Ectodermal cell (in vitro differentiated cells): ENCODE measurements around the gene TSPO.

Source experiments
- H3K27ac ChIP-seq: 2 replicates; pipeline ENCODE4 v1.7.0; 2013; ENCODE audit warnings: mild to moderate bottlenecking, low read depth, low read length; ENCODE audit not compliant: insufficient read depth, poor library complexity, severe bottlenecking
- H3K27me3 ChIP-seq: 2 replicates; pipeline ENCODE4 v1.7.0; 2013; ENCODE audit warnings: mild to moderate bottlenecking, low read length; ENCODE audit not compliant: insufficient read depth, control insufficient read depth, poor library complexity, severe bottlenecking
- H3K36me3 ChIP-seq: one replicate; pipeline ENCODE4 v1.7.0; 2013; ENCODE audit warnings: low read length; ENCODE audit not compliant: control insufficient read depth, insufficient read depth
- H3K4me1 ChIP-seq: one replicate; pipeline ENCODE4 v1.7.0; 2013; ENCODE audit warnings: low read length; ENCODE audit not compliant: control insufficient read depth, insufficient read depth
- H3K4me3 ChIP-seq: 2 replicates; pipeline ENCODE4 v1.7.0; 2013; ENCODE audit warnings: low read depth, low read length, control low read depth; ENCODE audit not compliant: insufficient read depth
- H3K9me3 ChIP-seq: 2 replicates; pipeline ENCODE4 v1.7.0; 2013; ENCODE audit warnings: mild to moderate bottlenecking, low read length, moderate library complexity; ENCODE audit not compliant: control insufficient read depth
- WGBS, 2 experiments: methylation state at CpG; one replicate each; pipeline ENCODE4 v1.1.7; 2013; ENCODE audit warnings: missing lambda C conversion rate in 2 of 2; 5-methylcytosine and 5-hydroxymethylcytosine counted together

TSPO gene

DNA sequence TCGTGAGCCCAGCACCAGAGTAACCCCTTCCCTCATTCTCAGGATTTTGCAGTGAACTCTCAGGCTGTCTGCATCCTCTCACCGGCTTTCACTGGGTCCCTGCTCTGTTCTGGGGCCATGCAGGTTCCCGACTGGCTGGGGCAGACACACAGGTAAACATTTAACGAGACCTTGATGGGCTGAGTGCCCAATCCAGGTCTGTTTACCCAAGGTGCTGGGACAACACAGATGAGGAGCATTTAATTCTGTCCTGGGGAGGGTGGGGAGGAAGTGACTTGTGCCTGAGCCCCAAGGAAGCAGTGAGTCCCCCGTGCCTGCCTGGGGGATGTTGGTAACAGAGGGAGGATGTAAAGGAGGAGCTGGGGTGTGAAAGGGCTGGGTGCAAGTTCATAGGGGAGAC, 36.4 kb upstream of the TSPO start:
- Histone ChIP-seq H3K9me3 (no peaks in the 10 kb centered on the region), H3K27me3 (peaks cover 39% of the 10 kb centered on the region)
- WGBS, 2 experiments, result 81 to 82% methylated on average over 5 of the region's 5 CpGs

DNA sequence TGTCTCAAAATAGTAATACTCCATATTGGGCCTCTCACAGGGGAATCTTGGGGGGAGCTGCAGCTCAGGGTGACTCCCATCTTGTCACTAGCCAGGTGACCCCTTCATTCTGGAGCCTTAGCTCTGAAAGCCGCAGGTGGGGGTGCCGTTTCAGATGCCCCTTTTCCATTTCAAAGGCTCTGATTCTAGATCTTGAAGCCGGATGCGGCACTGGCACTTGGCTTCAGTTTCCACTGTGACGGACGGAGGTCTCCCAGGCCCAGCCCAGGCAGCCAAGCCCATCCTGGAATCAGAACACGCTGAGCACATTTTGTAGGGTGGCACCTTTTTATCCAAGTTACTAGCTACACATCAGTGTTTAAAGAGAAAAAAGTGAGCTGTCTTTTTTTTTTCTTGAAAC, 34.4 kb upstream of the TSPO start:
- Histone ChIP-seq H3K36me3 (no peaks in the 10 kb centered on the region), H3K27me3 (peaks cover 19% of the 10 kb centered on the region), H3K27ac (no peak overlapping the region), H3K4me1 (peaks cover 10% of the 10 kb centered on the region), H3K9me3 (no peaks in the 10 kb centered on the region), H3K4me3 (no peak overlapping the region)
- WGBS, 2 experiments, result 95 to 96% methylated on average over 7 of the region's 7 CpGs

More for the DNA sequence above, 36.4 kb upstream of the TSPO start:
- Histone ChIP-seq H3K27ac (no peak overlapping the region), H3K36me3 (no peaks in the 10 kb centered on the region), H3K4me1 (peaks cover 10% of the 10 kb centered on the region), H3K4me3 (no peak overlapping the region)

DNA sequence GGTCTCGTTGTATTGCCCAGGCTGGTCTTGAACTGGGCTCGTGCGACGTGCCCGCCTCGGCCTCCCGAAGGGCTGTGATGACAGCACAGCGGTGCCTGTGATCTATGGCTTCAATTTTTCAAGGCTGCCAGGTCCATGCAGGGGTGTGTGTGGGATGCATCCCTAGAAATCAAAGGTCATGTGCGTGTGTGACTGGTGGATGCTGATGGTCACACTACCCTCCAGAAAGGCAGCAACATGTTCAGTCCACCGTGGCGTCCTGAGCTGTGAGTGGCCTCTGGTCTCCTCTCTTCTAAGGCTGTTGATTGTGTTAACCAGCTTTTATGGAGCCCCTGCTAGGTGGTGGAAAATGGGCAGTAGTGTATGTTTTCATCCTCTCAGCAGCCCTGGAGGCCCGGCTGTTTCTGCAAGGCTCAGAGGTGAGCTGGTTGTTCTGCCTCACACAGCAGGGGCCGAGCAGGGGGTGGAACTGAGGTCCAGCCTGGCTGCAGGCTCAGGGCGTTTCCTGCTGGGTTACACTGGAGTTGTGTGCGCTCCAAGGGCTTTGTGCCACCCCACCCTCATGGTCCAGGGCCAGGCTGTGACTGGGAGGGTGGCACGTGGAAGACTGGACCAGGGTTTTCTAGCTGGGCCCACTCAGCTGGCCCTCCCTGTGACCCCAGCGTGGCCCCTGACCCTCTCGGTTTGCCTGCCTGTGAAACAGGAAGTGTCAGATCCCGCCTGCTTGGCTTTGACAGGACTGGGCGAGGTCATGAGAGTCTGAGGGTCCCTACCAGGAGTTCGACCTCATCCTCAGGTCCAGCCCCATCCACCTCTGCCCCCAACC, 33.1 kb upstream of the TSPO start:
- Histone ChIP-seq H3K27ac (no peak overlapping the region), H3K27me3 (peaks cover 6% of the 10 kb centered on the region), H3K4me3 (no peak overlapping the region), H3K4me1 (peaks cover 10% of the 10 kb centered on the region), H3K36me3 (no peaks in the 10 kb centered on the region), H3K9me3 (no peaks in the 10 kb centered on the region)
- WGBS, 2 experiments, result 75% methylated on average over 21 of the region's 21 CpGs

DNA sequence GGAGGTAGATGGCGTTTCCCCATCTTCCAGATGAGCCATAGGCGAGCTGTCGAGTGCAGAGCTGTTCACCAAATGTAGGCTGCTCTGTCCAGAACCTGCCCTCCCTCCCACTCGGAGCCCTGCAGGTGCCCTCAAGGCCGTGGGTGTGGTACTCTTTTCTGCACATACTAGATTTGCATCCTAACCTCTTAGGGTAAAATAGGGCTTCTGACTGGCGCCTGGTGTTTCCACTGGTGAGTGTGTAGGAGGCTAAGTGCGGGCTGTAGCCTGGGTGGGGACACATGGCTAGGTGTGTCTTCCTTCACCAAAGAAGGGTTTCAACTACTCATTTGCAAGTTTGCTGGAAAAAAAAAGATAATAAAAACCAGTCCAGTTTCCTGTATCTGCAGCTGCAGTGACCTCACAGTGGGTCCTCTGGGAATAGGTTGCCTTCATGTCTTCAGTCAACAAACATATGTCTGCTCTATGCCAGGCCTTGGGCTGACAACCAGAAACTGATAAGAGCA, 32.4 kb upstream of the TSPO start:
- no peaks in the 10 kb centered on the region for H3K27me3 ChIP-seq
- WGBS, 2 experiments, result 84 to 89% methylated on average over 7 of the region's 7 CpGs
- no peak overlapping the region for H3K27ac ChIP-seq
- no peaks in the 10 kb centered on the region for H3K9me3 ChIP-seq
- H3K4me3 ChIP-seq, result no peak overlapping the region
- H3K36me3 ChIP-seq, result no peaks in the 10 kb centered on the region
- H3K4me1 ChIP-seq, result peaks cover 10% of the 10 kb centered on the region

DNA sequence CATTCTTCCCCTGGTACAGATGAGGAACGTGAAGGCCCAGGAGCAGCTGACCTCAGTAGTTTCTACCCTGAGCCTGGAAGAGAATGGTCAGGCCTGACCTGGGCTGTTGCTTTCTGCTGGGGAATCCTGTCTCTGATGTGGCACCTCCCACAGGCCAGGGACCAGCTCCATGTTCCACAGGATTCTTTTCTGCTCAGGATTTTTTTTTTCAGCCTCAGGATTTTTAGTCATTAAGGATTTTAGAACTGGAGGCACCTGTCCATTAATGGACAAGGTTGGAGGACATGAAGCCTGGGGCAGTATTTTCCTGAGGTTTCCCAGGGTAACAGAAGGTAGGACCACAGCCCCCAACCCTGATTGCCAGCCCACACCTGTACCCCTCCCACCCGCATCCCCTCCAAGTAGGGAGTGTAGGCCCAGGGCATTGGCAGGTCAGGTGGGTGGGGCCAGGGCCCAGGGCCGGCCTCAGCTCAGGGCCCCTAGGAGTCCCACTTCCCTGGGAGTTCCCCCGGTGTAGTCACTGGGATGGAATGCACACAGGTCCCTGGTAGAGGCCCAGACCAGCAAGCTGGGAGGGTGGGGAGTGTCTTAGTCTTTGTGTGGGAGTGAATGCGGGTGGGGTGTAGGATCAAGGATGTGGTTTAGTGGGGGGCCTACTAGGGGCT, 24.7 kb upstream of the TSPO start:
- Histone ChIP-seq H3K4me3 (no peak overlapping the region), H3K27me3 (no peaks in the 10 kb centered on the region), H3K36me3 (no peaks in the 10 kb centered on the region), H3K4me1 (peaks cover 7% of the 10 kb centered on the region), H3K9me3 (no peaks in the 10 kb centered on the region), H3K27ac (no peak overlapping the region)
- WGBS, 2 experiments, result 74 to 78% methylated on average over 5 of the region's 5 CpGs

DNA sequence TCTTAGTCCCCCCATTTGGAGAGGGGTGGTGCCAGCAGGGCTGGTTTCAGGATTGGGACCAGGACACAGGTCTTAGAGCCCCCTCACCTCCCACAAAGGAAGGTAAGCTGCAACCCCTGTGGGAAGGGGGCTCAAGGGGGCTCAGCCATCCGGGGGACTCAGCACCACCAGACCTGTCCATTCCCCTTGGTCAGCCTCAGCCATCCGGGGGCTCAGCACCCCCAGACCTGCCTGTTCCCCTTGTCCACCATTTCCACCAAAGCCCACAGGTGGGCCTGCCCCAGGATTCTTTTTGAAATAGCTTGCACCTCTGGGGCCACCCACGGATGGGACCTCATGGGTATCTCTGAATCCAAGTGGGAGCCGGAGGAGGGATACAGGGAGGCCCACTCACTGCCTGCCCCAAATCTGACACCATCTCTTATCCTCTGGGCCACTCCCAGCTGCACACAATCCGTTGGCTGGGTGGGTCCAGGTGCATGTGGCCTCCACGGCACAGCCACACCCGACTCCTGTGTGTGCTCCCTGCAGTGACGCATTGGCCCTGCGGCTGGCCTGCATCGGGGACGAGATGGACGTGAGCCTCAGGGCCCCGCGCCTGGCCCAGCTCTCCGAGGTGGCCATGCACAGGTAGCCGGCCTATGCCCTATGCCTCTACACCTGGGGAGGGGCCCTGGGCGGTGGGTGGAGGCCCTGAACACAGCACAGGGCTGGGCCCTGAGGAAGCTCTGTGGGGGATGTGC, 24.0 kb upstream of the TSPO start:
- WGBS, 2 experiments, result 93 to 95% methylated on average over 17 of the region's 17 CpGs
- Histone ChIP-seq H3K27ac (no peak overlapping the region), H3K4me1 (peaks cover 7% of the 10 kb centered on the region)

DNA sequence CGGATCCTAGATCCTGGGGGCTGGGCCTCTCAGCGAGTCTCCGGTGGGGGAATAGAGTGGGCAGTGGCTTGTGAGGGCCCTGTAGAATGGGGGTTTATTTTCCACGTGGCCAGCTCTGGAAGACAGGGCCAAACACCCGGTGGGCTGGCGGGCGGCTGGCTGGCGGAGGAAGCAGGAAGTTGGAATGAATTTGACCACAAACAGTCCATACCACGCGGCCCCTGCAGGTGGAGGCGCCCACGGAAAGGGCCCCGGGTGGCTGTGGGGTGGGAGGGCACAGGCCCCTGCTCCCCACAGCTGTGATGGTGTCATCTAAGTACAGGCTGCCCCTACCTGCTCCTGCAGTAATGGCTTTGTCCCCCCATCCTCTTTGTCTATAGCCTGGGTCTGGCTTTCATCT, 23.2 kb upstream of the TSPO start:
- H3K36me3 ChIP-seq, result peaks cover 2% of the 10 kb centered on the region
- 92 to 96% methylated on average over 13 of the region's 13 CpGs for WGBS, 2 experiments

More for the DNA sequence above, 24.0 kb upstream of the TSPO start:
- Histone ChIP-seq H3K27me3 (no peaks in the 10 kb centered on the region), H3K36me3 (no peaks in the 10 kb centered on the region), H3K4me3 (no peak overlapping the region), H3K9me3 (no peaks in the 10 kb centered on the region)

DNA sequence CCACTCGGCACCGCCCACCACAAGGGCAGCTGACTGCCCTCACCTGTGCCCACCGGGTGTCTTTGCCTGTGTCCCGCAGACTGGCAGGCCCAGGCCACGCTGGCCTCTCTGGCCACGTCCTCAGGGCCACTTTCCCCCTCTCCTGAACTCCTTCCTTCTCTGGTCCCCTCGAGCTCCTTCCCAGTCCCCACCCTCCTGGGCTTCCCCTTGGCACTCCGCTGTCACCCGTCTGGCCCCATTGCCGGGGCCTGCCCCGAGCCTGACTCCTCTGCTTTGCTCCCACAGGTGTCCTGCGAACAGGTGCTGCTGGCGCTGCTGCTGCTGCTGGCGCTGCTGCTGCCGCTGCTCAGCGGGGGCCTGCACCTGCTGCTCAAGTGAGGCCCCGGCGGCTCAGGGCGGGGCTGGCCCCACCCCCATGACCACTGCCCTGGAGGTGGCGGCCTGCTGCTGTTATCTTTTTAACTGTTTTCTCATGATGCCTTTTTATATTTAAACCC, 22.4 kb upstream of the TSPO start:
- H3K27me3 ChIP-seq, result no peaks in the 10 kb centered on the region

More for the DNA sequence above, 23.2 kb upstream of the TSPO start:
- Histone ChIP-seq H3K4me3 (no peak overlapping the region), H3K4me1 (peaks cover 7% of the 10 kb centered on the region), H3K27me3 (no peaks in the 10 kb centered on the region), H3K27ac (no peak overlapping the region), H3K9me3 (no peaks in the 10 kb centered on the region)

DNA sequence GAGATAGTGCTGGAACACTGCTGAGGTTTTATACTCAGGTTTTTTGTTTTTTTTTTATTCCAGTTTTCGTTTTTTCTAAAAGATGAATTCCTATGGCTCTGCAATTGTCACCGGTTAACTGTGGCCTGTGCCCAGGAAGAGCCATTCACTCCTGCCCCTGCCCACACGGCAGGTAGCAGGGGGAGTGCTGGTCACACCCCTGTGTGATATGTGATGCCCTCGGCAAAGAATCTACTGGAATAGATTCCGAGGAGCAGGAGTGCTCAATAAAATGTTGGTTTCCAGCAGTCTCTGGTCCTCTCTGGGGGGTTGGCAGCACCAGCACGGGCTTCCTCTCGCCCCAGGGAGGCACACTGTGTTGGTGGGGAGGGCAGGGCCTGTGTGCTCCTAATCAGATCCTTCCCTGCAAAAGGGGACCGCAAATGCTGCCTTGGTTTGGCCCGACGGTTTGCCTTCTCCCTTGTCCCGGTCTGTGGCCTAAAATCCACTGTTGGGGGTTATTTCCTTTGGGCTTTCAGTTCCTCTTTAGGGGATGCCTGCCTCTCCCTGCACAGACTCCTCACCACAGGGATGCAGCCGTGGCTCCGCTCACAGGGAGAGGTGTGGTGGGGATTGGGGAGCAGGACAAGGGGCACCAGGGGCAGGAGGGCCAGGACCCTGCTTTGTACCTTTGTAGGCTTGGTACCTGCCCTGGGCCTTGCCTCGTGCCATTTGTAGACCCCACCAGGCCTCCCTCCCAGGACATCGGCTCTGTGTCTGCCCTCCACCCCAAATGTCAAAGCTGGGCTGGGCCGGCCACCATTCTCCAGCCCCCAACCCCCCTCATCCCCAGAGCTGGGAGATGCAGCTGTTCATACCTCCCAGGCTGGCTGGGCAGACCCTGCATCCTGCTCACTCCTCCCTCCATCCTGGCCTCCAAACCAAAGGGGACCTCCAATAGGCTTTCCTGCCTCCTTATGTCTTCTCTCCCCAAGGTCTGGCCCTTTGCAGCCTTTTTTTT, 21.6 kb upstream of the TSPO start:
- peaks cover 10% of the 10 kb centered on the region for H3K36me3 ChIP-seq
- no peaks in the 10 kb centered on the region for H3K9me3 ChIP-seq
- H3K27ac ChIP-seq, result no peak overlapping the region
- 72 to 74% methylated on average over 16 of the region's 16 CpGs for WGBS, 2 experiments
- no peak overlapping the region for H3K4me3 ChIP-seq
- no peaks in the 10 kb centered on the region for H3K27me3 ChIP-seq
- peaks cover 7% of the 10 kb centered on the region for H3K4me1 ChIP-seq

More for the DNA sequence above, 22.4 kb upstream of the TSPO start:
- Histone ChIP-seq H3K9me3 (no peaks in the 10 kb centered on the region), H3K4me1 (peaks cover 7% of the 10 kb centered on the region), H3K36me3 (peaks cover 4% of the 10 kb centered on the region), H3K27ac (no peak overlapping the region), H3K4me3 (no peak overlapping the region)
- 60 to 61% methylated on average over 20 of the region's 20 CpGs for WGBS, 2 experiments
